GM21360 (cell line): ENCODE data around the gene ZNF230.
A peak's percentile ranks its signal among the peaks of the same experiment; 100 is the strongest.

Experiments used
- ATAC-seq: cut with Tn5 transposase; IDR thresholded peaks from one replicate; pipeline ENCODE4 v1.9.1; 2021; ENCODE audit warnings: mild to moderate bottlenecking, moderate library complexity; ENCODE audit not compliant: unreplicated experiment

ZNF230 gene

GRCh38 chr19:44032001-44032610 lies 29.3 kb downstream of the ZNF230 start:
- ATAC-seq, result no peak

DNA sequence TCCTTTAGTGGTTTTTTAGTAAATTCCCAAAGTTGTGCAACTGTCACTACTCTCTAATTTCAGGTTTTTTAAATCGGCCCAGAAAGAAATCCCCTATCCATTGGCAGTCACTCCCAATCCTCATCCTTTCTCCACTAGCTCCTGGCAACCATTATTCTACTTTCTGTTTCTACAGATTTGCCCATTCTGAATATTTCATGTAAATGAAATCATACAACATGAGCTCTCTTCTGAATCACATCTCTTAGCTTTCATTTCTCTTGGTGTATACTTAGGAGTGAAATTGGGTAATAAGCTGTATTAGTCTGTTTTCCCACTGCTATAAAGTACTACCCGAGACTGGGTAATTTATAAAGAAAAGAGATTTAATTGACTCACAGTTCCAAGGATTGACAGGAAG lies 39.4 kb downstream of the ZNF230 start:
- no peak for ATAC-seq

- no peak for ATAC-seq
These were observed 48.2 kb downstream of the ZNF230 start for GRCh38 chr19:44050740-44051649.

- ATAC-seq, result peak; percentile 63
These were observed 49.1 kb downstream of the ZNF230 start, which contains the start of gene ZNF223 for GRCh38 chr19:44051650-44052402. TSS of gene ZNF223 (plus strand) at chr19:44052036. CDS start at chr19:44055177, 3,141 bp downstream.

DNA sequence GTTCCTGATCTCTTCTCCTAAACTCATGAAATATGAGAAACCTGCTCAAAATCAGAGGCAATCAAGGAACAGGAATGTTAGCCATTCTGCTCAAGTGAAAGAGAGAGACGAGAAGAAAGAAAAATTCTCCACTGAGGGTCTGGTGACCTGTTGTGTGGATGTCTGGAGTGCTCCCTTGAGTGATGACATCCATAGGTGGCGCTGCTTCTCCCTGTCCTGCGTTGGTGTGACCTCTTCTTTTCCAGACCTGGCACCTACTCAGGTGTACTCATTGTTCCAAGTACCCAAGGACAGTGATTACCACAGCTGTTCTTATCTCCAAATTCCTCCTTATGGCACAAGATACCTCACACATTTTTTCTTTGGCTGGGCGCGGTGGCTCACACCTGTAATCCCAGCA lies 53.1 kb downstream of the ZNF230 start:
- no peak for ATAC-seq

DNA sequence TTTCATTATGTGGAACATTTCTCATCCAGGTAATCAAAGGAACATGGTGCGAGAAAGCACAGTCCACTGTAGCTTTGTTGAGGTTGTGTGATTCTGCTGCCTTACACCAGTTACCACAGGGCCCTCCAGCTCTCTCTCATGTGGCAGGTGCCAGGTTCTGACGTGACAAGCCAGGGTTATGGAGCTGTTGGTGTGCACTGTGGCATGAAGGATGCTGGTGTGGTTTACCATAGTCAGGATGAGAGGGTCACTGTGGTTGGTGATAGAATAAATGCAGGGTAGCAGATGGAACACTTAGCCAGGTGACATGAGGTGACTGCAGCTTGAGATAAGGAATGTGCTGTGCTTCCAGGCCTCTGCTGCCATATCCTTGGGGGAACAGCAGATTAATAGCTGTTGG lies 56.5 kb downstream of the ZNF230 start:
- ATAC-seq, result no peak

DNA sequence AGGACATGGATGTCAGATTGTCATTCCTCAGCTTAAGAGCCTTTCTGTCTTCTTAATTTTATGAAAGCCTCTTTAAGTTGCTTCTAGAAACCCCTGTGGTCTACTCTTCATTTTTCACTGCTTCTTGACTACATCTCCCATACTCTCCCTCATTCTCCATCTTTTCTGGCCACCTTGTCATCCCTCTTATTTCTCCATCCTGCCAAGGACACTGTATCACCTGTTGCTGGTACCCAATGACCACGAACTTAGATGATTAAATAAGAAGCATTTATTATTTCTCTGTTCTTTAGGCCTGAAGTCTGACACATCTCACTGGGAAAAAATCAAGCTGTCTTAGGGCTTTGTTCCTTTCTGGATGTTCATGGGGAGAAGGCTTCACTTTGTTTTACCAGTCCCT lies 58.3 kb downstream of the ZNF230 start:
- no peak for ATAC-seq
